HL-60 (cell line): ENCODE measurements around the gene LMAN1L.

Source experiments
- DNase-seq, 2 experiments: peaks; one replicate each; pipeline ENCODE4 v3.0.0-alpha.2; 2010 to 2020; ENCODE audit warnings: low read depth in 1 of 2, low spot score in 1 of 2
- H3K27ac ChIP-seq: fragments of 250-450 bp; sonication (Bioruptor Pico); replicated peaks from 2 replicates; pipeline ENCODE4 v1.5.1; 2020; ENCODE audit warnings: mild to moderate bottlenecking, moderate library complexity
- H3K27me3 ChIP-seq: fragments of 250-450 bp; sonication (Bioruptor Pico); 2 replicates; pipeline ENCODE4 v1.5.1; 2021; ENCODE audit warnings: mild to moderate bottlenecking, moderate library complexity; ENCODE audit not compliant: insufficient read depth, poor library complexity, severe bottlenecking
- H3K4me3 ChIP-seq: replicated peaks from 2 replicates; pipeline ENCODE4 v1.5.1; 2011; ENCODE audit warnings: mild to moderate bottlenecking, control low read depth, low read length; ENCODE audit not compliant: insufficient read depth
- GABPA ChIP-seq: IDR thresholded peaks from 2 replicates; pipeline ENCODE4 v1.6.1; 2012; ENCODE audit warnings: low read depth
- POLR2AphosphoS5 ChIP-seq: IDR thresholded peaks from 2 replicates; pipeline ENCODE4 v1.6.1; 2012; ENCODE audit warnings: low read depth
- SPI1 ChIP-seq: IDR thresholded peaks from 2 replicates; pipeline ENCODE4 v1.6.1; 2012; ENCODE audit warnings: low read depth, mild to moderate bottlenecking, borderline replicate concordance
- TF ChIP-seq, protein P1 (sequence below): IDR thresholded peaks from 2 replicates; pipeline ENCODE4 v1.6.1; 2012; ENCODE audit warnings: low read depth; ENCODE audit not compliant: insufficient replicate concordance
- TF ChIP-seq, protein P2 (sequence below): IDR thresholded peaks from one replicate; pipeline ENCODE4 v1.5.1; 2011; ENCODE audit warnings: low read length, control low read depth, inconsistent platforms; ENCODE audit not compliant: insufficient read depth

LMAN1L gene

DNA sequence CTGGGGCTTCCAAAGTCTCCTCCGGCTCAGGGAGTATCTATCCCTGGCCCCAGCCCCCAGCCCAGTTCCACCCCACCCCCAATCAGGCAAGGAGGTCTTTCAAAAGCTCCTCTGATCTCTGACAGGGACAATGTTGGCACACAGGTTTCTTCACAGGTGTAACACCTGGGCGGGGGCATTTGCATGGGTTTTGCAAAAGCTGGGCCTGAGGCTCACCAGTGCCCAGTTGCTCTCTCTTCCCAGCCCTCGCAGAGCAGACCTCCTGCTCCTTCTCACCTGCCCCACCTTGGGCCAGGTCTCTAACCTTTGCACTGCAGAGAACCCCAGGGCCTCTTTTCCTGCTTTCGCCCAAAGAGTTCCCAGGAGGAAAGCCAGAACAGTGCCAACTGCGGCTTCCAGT is 39.3 kb upstream of the LMAN1L start:
- H3K27ac ChIP-seq = peak overlapping the region; percentile 11; the same call in 1 of the 2 replicates
- no peak overlapping the region for H3K4me3 ChIP-seq
- TF ChIP-seq GABPA (no peak), POLR2AphosphoS5 (no peak), SPI1 (no peak)
- TF ChIP-seq, protein P1, sequence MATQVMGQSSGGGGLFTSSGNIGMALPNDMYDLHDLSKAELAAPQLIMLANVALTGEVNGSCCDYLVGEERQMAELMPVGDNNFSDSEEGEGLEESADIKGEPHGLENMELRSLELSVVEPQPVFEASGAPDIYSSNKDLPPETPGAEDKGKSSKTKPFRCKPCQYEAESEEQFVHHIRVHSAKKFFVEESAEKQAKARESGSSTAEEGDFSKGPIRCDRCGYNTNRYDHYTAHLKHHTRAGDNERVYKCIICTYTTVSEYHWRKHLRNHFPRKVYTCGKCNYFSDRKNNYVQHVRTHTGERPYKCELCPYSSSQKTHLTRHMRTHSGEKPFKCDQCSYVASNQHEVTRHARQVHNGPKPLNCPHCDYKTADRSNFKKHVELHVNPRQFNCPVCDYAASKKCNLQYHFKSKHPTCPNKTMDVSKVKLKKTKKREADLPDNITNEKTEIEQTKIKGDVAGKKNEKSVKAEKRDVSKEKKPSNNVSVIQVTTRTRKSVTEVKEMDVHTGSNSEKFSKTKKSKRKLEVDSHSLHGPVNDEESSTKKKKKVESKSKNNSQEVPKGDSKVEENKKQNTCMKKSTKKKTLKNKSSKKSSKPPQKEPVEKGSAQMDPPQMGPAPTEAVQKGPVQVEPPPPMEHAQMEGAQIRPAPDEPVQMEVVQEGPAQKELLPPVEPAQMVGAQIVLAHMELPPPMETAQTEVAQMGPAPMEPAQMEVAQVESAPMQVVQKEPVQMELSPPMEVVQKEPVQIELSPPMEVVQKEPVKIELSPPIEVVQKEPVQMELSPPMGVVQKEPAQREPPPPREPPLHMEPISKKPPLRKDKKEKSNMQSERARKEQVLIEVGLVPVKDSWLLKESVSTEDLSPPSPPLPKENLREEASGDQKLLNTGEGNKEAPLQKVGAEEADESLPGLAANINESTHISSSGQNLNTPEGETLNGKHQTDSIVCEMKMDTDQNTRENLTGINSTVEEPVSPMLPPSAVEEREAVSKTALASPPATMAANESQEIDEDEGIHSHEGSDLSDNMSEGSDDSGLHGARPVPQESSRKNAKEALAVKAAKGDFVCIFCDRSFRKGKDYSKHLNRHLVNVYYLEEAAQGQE = no peak
- TF ChIP-seq, protein P2, sequence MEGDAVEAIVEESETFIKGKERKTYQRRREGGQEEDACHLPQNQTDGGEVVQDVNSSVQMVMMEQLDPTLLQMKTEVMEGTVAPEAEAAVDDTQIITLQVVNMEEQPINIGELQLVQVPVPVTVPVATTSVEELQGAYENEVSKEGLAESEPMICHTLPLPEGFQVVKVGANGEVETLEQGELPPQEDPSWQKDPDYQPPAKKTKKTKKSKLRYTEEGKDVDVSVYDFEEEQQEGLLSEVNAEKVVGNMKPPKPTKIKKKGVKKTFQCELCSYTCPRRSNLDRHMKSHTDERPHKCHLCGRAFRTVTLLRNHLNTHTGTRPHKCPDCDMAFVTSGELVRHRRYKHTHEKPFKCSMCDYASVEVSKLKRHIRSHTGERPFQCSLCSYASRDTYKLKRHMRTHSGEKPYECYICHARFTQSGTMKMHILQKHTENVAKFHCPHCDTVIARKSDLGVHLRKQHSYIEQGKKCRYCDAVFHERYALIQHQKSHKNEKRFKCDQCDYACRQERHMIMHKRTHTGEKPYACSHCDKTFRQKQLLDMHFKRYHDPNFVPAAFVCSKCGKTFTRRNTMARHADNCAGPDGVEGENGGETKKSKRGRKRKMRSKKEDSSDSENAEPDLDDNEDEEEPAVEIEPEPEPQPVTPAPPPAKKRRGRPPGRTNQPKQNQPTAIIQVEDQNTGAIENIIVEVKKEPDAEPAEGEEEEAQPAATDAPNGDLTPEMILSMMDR = no peak

DNA sequence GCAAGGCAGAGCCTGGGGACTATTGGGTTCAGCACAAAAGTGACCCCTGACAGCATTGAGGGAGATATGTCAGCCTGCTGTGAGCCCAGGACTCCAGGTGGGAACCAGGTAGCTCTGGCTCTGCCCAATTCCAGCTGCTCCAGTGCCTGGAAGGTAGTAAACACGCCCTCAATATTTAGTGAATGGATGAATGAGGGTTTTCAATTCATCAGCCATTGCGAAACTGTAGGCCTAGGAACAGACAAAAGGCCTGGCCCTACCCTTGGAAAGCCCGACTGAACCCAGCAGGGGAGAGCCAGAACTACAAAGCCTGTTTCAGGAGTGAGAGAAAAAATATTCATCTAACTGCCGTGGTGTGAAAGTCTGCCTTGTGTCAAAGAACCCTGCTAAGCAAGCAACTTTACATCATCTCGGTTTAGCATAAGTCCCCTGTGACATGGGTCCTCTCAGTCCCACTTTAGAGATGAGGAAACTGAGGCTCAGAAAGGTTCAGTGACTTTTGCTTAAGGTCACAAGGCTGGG is 38.8 kb upstream of the LMAN1L start:
- H3K27ac ChIP-seq = peak overlapping the region; percentile 11; the same call in 1 of the 2 replicates
- no peak for TF ChIP-seq POLR2AphosphoS5
- TF ChIP-seq, protein P2 = no peak
- no peak for TF ChIP-seq SPI1
- DNase-seq = no peak
- H3K27me3 ChIP-seq = no peaks in the 10 kb centered on the region
- H3K4me3 ChIP-seq = no peak overlapping the region

More for the DNA sequence above, 39.3 kb upstream of the LMAN1L start:
- H3K27me3 ChIP-seq = no peaks in the 10 kb centered on the region
- DNase-seq = no peak

DNA sequence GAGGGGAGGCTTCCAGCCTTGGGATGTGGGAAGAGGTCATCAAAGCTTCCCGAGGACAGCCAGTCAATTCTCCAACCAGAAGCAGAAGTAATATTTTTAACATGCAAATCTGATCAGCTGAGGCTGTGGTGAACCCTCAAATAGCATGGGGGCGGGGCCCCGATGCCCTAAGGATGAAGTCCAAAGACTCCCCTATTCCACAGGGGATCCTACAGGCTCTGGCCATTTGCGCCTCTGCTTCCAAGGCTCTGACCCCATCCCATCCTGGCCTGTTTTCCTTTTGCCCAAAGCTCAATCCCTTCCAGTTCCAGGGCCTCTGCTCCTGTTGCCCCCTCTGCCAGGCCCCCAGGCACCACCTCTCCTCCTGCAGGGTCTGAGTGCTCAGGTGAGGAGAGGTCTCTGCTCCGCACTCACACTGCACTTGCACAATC is 37.5 kb upstream of the LMAN1L start:
- no peak overlapping the region for H3K4me3 ChIP-seq
- DNase-seq = peak in 1 of 2 experiments; percentile 36
- no peaks in the 10 kb centered on the region for H3K27me3 ChIP-seq
- TF ChIP-seq POLR2AphosphoS5 = no peak
- peak overlapping the region; percentile 91 for H3K27ac ChIP-seq

DNA sequence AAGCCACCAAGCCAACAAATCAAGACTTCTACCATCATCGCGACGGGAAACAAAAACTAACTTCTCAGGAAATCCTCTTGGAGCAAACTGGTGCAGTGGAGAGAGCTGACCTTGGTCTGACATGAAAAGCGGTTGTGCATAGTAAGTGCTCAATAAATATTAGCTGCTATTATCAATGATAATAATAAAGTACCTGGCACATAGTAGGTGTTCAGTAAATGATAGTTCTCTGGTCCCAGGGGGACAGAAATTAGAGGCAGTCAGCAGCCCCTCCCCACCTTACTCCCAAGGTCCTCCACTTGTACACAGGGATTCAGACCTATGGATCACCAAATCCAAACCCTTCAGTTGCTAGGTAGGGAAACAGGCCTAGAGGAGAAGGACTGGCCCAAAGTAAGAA is 36.7 kb upstream of the LMAN1L start:
- H3K27ac ChIP-seq = peak overlapping the region; percentile 91
- no peaks in the 10 kb centered on the region for H3K27me3 ChIP-seq
- H3K4me3 ChIP-seq = no peak overlapping the region
- TF ChIP-seq, protein P1 = no peak
- TF ChIP-seq SPI1 (no peak), GABPA (no peak), POLR2AphosphoS5 (no peak)
- TF ChIP-seq, protein P2 = no peak
- no peak for DNase-seq
